WTC11 (cell line): ENCODE measurements around the gene NOB1. TPM values are rescaled to one million over a fixed set of nuclear protein-coding genes. Genes with fewer than 3 reads are reported as not detected.
"Not testable (repeated sequence)": the region's sequence is repeated elsewhere in the genome, so short reads cannot be mapped to it uniquely, and the experiment has no call there.

Experiments
- ATAC-seq: fragments of 200-7000 bp; cut with Tn5 transposase; 2 replicates; pipeline ENCODE4 v1.10.0; 2021; ENCODE audit warnings: mild to moderate bottlenecking, moderate library complexity
- CTCF ChIA-PET: fragments of 300-600 bp; sonication (Branson Sonifier 250); formaldehyde crosslinking; loops from one replicate; lab custom pipeline; 2021; ENCODE audit warnings: antibody characterized with exemption; lab: Charles Lee
- POLR2A ChIA-PET: fragments of 350-600 bp; sonication (Branson Sonifier 250); formaldehyde crosslinking; loops from one replicate; lab custom pipeline; 2021; ENCODE audit warnings: antibody characterized with exemption; lab: Charles Lee
- DNase-seq: peaks from one replicate; pipeline ENCODE4 v3.0.0; 2021; ENCODE audit warnings: low spot score
- H3K27ac Mint-ChIP-seq: 2 replicates; pipeline ENCODE4 v1.8.0; 2021; ENCODE audit warnings: mixed read lengths
- H3K27me3 Mint-ChIP-seq: 2 replicates; pipeline ENCODE4 v1.8.0; 2021; ENCODE audit warnings: low read depth, mild to moderate bottlenecking, moderate library complexity, mixed read lengths
- H3K36me3 Mint-ChIP-seq: 2 replicates; pipeline ENCODE4 v1.8.0; 2021; ENCODE audit warnings: mixed read lengths
- H3K4me1 Mint-ChIP-seq: 2 replicates; pipeline ENCODE4 v1.8.0; 2022; ENCODE audit warnings: mixed read lengths
- H3K4me3 Mint-ChIP-seq: 2 replicates; pipeline ENCODE4 v1.8.0; 2021; ENCODE audit warnings: mild to moderate bottlenecking, moderate library complexity, mixed read lengths
- H3K9me3 Mint-ChIP-seq: 2 replicates; pipeline ENCODE4 v1.8.0; 2021; ENCODE audit warnings: mixed read lengths
- CREB1 ChIP-seq: sonication (generic); formaldehyde crosslinking; IDR thresholded peaks from 2 replicates; pipeline ENCODE4 v1.8.0; 2023; ENCODE audit warnings: mild to moderate bottlenecking, missing genetic modification reagents
- E2F4 ChIP-seq: sonication (generic); formaldehyde crosslinking; IDR thresholded peaks from 2 replicates; pipeline ENCODE4 v1.8.1; 2022; ENCODE audit warnings: low read depth, mild to moderate bottlenecking, moderate library complexity, missing genetic modification reagents, borderline replicate concordance
- ESRRA ChIP-seq: sonication (generic); formaldehyde crosslinking; IDR thresholded peaks from 2 replicates; pipeline ENCODE4 v1.8.1; 2022; ENCODE audit warnings: mild to moderate bottlenecking, missing genetic modification reagents, borderline replicate concordance
- ETV6 ChIP-seq: sonication (generic); formaldehyde crosslinking; IDR thresholded peaks from 2 replicates; pipeline ENCODE4 v1.8.1; 2022; ENCODE audit warnings: mild to moderate bottlenecking, missing genetic modification reagents
- FOXJ3 ChIP-seq: sonication (generic); formaldehyde crosslinking; IDR thresholded peaks from 2 replicates; pipeline ENCODE4 v1.9.0; 2021; ENCODE audit warnings: missing genetic modification reagents, mild to moderate bottlenecking, borderline replicate concordance
- FOXK1 ChIP-seq: sonication (generic); formaldehyde crosslinking; IDR thresholded peaks from 2 replicates; pipeline ENCODE4 v1.8.0; 2022; ENCODE audit warnings: mild to moderate bottlenecking, moderate library complexity, missing genetic modification reagents
- MXD4 ChIP-seq: fragments of 250-450 bp; sonication (Bioruptor Pico); IDR thresholded peaks from 2 replicates; pipeline ENCODE4 v1.8.0; 2021; ENCODE audit warnings: mild to moderate bottlenecking, moderate library complexity, borderline replicate concordance
- NR1H2 ChIP-seq: sonication (generic); formaldehyde crosslinking; IDR thresholded peaks from 2 replicates; pipeline ENCODE4 v1.9.0; 2021; ENCODE audit warnings: mild to moderate bottlenecking, moderate library complexity, missing genetic modification reagents
- PRRX2 ChIP-seq: fragments of 250-450 bp; sonication (Bioruptor Pico); IDR thresholded peaks from 2 replicates; pipeline ENCODE4 v1.8.0; 2021; ENCODE audit warnings: mild to moderate bottlenecking
- RELA ChIP-seq: sonication (generic); formaldehyde crosslinking; IDR thresholded peaks from 2 replicates; pipeline ENCODE4 v1.8.1; 2022; ENCODE audit warnings: missing genetic modification reagents, mild to moderate bottlenecking, borderline replicate concordance
- RORB ChIP-seq: fragments of 250-450 bp; sonication (Bioruptor Pico); IDR thresholded peaks from 2 replicates; pipeline ENCODE4 v1.9.0; 2021; ENCODE audit warnings: mild to moderate bottlenecking
- TCF7 ChIP-seq: sonication (generic); formaldehyde crosslinking; IDR thresholded peaks from 2 replicates; pipeline ENCODE4 v1.8.0; 2022; ENCODE audit warnings: mild to moderate bottlenecking, low read depth, missing genetic modification reagents, moderate library complexity
- TEAD1 ChIP-seq: sonication (generic); formaldehyde crosslinking; IDR thresholded peaks from 2 replicates; pipeline ENCODE4 v1.8.0; 2022; ENCODE audit warnings: mild to moderate bottlenecking, missing genetic modification reagents
- TP53 ChIP-seq: sonication (generic); formaldehyde crosslinking; IDR thresholded peaks from 2 replicates; pipeline ENCODE4 v1.8.1; 2023; ENCODE audit warnings: mild to moderate bottlenecking, missing genetic modification reagents
- USF2 ChIP-seq: sonication (generic); formaldehyde crosslinking; IDR thresholded peaks from 2 replicates; pipeline ENCODE4 v1.8.1; 2023; ENCODE audit warnings: mild to moderate bottlenecking, missing genetic modification reagents, moderate library complexity
- ZNF423 ChIP-seq: fragments of 250-450 bp; sonication (Bioruptor Pico); IDR thresholded peaks from 2 replicates; pipeline ENCODE4 v2.1.2; 2022; ENCODE audit warnings: mild to moderate bottlenecking, moderate library complexity
- ZNF512 ChIP-seq: sonication (generic); formaldehyde crosslinking; IDR thresholded peaks from 2 replicates; pipeline ENCODE4 v1.8.1; 2022; ENCODE audit warnings: missing genetic modification reagents, borderline replicate concordance
- total RNA-seq: library from RNA; stranded (reverse); gene quantifications from 3 replicates; pipeline ENCODE4 v1.2.3, GENCODE V29; 2021
- TF ChIP-seq, protein P1 (sequence below): fragments of 250-450 bp; sonication (Bioruptor Pico); IDR thresholded peaks from 2 replicates; pipeline ENCODE4 v1.9.0; 2021; ENCODE audit warnings: moderate library complexity, mild to moderate bottlenecking, inconsistent platforms, borderline replicate concordance
- TF ChIP-seq, protein P2 (sequence below): fragments of 250-450 bp; sonication (Bioruptor Pico); IDR thresholded peaks from 2 replicates; pipeline ENCODE4 v1.9.0; 2021; ENCODE audit warnings: mild to moderate bottlenecking

NOB1 gene
- total RNA-seq, 1 experiment from 2014 or later = 88.0 TPM

DNA sequence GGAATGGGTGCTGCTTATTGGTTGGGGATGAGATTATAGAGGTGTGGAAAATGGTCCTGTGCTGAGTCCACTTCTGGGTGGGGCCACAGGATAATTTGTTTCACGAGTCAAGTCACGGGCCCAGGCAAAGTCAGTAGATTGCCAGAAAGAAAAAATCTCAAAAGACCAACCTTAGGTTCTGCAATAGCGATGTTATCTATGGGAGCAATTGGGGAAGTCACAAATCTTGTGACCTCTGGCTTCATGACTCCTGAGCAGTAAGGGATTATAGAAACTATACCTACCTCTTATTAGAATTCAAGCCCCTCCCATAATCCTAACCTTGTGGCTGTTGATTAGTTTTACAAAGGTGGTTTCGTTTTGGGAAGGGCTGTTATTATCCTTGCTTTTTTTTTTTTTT lies 38.8 kb upstream of the NOB1 start:
- ChIA-PET POLR2A (interaction anchor here (0.6 kb wide), 1 partner anchor 36 kb away, joined by 3 read pairs; no protein-coding TSS in a partner anchor), CTCF (interaction anchor here (0.6 to 4.2 kb wide), 3 partner anchors 39 to 225 kb away, joined by 4 to 68 read pairs (median 5); partner anchors contain the start of gene NOB1)
- Mint-ChIP-seq H3K4me1 (peaks cover 3% of the 10 kb centered on the region; the same call in 1 of the 2 replicates), H3K27ac (no peak overlapping the region), H3K9me3 (no peaks in the 10 kb centered on the region), H3K4me3 (no peak overlapping the region), H3K36me3 (peaks cover 2% of the 10 kb centered on the region; the same call in 1 of the 2 replicates), H3K27me3 (no peaks in the 10 kb centered on the region)
- ATAC-seq (no peak), DNase-seq (no peak)
- TF ChIP-seq, protein P1, sequence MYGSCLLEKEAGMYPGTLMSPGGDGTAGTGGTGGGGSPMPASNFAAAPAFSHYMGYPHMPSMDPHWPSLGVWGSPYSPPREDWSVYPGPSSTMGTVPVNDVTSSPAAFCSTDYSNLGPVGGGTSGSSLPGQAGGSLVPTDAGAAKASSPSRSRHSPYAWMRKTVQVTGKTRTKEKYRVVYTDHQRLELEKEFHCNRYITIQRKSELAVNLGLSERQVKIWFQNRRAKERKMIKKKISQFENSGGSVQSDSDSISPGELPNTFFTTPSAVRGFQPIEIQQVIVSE (CRISPR knock-in tag) = no peak
- no peak for TF ChIP-seq FOXJ3 (CRISPR knock-in tag)
- TF ChIP-seq USF2 (CRISPR knock-in tag) = no peak
- no peak for TF ChIP-seq MXD4 (CRISPR knock-in tag)
- no peak for TF ChIP-seq RELA (CRISPR knock-in tag)
- no peak for TF ChIP-seq RORB (CRISPR knock-in tag)
- TF ChIP-seq FOXK1 (CRISPR knock-in tag) = no peak
- TF ChIP-seq, protein P2, sequence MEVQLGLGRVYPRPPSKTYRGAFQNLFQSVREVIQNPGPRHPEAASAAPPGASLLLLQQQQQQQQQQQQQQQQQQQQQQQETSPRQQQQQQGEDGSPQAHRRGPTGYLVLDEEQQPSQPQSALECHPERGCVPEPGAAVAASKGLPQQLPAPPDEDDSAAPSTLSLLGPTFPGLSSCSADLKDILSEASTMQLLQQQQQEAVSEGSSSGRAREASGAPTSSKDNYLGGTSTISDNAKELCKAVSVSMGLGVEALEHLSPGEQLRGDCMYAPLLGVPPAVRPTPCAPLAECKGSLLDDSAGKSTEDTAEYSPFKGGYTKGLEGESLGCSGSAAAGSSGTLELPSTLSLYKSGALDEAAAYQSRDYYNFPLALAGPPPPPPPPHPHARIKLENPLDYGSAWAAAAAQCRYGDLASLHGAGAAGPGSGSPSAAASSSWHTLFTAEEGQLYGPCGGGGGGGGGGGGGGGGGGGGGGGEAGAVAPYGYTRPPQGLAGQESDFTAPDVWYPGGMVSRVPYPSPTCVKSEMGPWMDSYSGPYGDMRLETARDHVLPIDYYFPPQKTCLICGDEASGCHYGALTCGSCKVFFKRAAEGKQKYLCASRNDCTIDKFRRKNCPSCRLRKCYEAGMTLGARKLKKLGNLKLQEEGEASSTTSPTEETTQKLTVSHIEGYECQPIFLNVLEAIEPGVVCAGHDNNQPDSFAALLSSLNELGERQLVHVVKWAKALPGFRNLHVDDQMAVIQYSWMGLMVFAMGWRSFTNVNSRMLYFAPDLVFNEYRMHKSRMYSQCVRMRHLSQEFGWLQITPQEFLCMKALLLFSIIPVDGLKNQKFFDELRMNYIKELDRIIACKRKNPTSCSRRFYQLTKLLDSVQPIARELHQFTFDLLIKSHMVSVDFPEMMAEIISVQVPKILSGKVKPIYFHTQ = no peak
- TF ChIP-seq ZNF423 (CRISPR knock-in tag) = no peak
- no peak for TF ChIP-seq ESRRA
- no peak for TF ChIP-seq ZNF512 (CRISPR knock-in tag)
- no peak for TF ChIP-seq E2F4 (CRISPR knock-in tag)
- TF ChIP-seq TCF7 (CRISPR knock-in tag) = no peak
- TF ChIP-seq PRRX2 (CRISPR knock-in tag) = no peak
- TF ChIP-seq CREB1 (CRISPR knock-in tag) = no peak
- no peak for TF ChIP-seq TP53 (CRISPR knock-in tag)
- no peak for TF ChIP-seq TEAD1 (CRISPR knock-in tag)
- TF ChIP-seq ETV6 (CRISPR knock-in tag) = no peak
- TF ChIP-seq NR1H2 (CRISPR knock-in tag) = no peak

DNA sequence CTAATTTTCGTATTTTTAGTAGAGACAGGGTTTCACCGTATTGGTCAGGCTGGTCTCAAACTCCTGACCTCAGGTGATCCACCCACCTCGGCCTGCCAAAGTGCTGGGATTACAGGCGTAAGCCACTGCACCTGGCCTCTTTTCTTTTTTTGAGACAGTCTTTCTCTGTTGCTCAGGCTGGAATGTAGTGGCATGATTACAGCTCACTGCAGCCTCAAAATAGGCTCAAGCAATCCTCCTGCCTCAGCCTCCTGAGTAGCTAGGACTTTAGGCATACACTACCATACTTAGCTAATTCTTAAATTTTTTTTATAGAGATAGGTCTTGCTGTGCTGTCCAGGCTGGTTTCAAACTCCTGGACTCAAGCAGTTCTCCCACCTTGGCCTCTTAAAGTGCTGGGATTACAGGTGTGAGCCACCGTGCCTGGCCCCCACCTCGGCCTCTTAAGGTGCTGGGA lies 36.7 kb upstream of the NOB1 start:
- peaks cover 14% of the 10 kb centered on the region for H3K36me3 Mint-ChIP-seq
- POLR2A ChIA-PET, H3K27me3 Mint-ChIP-seq, H3K4me1 Mint-ChIP-seq, ATAC-seq, H3K4me3 Mint-ChIP-seq, H3K9me3 Mint-ChIP-seq, H3K27ac Mint-ChIP-seq, DNase-seq, CTCF ChIA-PET: not testable (repeated sequence)
